Measurements from ENCODE around the gene ADAMTS19. TPM values are rescaled to one million over a fixed set of nuclear protein-coding genes. Genes with fewer than 3 reads are reported as not detected.

Gene ADAMTS19
- total RNA-seq, 1 donor from 2014 or later: 0.08 TPM

DNA sequence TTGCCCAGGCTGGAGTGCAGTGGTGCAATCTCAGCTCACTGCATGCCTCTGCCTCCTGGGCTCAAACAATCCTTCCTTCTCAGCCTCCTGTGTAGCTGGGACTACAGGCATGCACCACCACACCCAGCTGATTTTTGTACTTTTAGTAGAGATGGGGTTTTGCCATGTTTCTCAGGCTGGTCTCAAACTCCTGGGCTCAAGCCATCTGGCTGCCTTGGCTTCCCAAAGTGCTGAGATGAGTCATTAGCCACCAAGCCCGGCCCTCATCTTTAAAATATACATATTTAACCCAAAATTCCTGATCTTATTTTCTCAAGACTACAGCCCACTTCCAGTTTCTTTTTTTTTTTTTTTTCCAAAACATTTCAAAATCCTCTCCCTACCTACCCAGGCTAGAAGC lies 256.1 kb downstream of the ADAMTS19 start:
- H3K9me3 Mint-ChIP-seq (ENCODE audit: unreplicated experiment): no peaks in the 10 kb centered on the region
- peaks cover 9% of the 10 kb centered on the region for H3K4me1 Mint-ChIP-seq (ENCODE audit: unreplicated experiment)
- no peak overlapping the region for H3K4me3 Mint-ChIP-seq (ENCODE audit: unreplicated experiment)
- no peaks in the 10 kb centered on the region for H3K27me3 Mint-ChIP-seq (ENCODE audit: unreplicated experiment)
- H3K36me3 Mint-ChIP-seq (ENCODE audit: unreplicated experiment): no peaks in the 10 kb centered on the region
- TF ChIP-seq, protein P1, sequence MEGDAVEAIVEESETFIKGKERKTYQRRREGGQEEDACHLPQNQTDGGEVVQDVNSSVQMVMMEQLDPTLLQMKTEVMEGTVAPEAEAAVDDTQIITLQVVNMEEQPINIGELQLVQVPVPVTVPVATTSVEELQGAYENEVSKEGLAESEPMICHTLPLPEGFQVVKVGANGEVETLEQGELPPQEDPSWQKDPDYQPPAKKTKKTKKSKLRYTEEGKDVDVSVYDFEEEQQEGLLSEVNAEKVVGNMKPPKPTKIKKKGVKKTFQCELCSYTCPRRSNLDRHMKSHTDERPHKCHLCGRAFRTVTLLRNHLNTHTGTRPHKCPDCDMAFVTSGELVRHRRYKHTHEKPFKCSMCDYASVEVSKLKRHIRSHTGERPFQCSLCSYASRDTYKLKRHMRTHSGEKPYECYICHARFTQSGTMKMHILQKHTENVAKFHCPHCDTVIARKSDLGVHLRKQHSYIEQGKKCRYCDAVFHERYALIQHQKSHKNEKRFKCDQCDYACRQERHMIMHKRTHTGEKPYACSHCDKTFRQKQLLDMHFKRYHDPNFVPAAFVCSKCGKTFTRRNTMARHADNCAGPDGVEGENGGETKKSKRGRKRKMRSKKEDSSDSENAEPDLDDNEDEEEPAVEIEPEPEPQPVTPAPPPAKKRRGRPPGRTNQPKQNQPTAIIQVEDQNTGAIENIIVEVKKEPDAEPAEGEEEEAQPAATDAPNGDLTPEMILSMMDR (IDR thresholded peaks at IDR 0.05): no peak
- H3K27ac Mint-ChIP-seq (ENCODE audit: unreplicated experiment): no peak overlapping the region
- DNase-seq (ENCODE audit: extremely low spot score, unreplicated experiment): no peak

DNA sequence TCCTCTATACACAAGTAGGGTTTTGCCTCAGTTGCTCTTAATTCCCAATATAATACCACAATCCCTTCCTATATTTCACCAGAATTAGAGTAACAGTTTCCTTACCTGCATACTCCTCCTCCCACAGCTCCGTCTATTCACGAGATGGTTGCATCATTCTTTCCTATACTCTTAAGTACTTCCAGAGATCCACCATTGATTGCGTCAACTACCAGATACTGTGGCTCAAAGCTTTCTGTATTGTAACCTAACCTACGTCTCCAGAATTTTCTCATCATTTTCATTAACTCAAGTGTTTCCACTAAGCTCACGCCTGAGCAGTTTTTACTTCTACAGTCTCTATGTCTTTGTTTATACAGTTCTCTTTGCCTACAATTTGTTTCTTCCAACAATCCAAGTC lies 256.6 kb downstream of the ADAMTS19 start:
- no peak for DNase-seq (ENCODE audit: extremely low spot score, unreplicated experiment)
- Mint-ChIP-seq H3K4me1 (ENCODE audit: unreplicated experiment) (peaks cover 9% of the 10 kb centered on the region), H3K9me3 (ENCODE audit: unreplicated experiment) (no peaks in the 10 kb centered on the region), H3K36me3 (ENCODE audit: unreplicated experiment) (no peaks in the 10 kb centered on the region), H3K27ac (ENCODE audit: unreplicated experiment) (no peak overlapping the region), H3K27me3 (ENCODE audit: unreplicated experiment) (no peaks in the 10 kb centered on the region), H3K4me3 (ENCODE audit: unreplicated experiment) (no peak overlapping the region)
- TF ChIP-seq, protein P1 (IDR thresholded peaks at IDR 0.05): no peak

DNA sequence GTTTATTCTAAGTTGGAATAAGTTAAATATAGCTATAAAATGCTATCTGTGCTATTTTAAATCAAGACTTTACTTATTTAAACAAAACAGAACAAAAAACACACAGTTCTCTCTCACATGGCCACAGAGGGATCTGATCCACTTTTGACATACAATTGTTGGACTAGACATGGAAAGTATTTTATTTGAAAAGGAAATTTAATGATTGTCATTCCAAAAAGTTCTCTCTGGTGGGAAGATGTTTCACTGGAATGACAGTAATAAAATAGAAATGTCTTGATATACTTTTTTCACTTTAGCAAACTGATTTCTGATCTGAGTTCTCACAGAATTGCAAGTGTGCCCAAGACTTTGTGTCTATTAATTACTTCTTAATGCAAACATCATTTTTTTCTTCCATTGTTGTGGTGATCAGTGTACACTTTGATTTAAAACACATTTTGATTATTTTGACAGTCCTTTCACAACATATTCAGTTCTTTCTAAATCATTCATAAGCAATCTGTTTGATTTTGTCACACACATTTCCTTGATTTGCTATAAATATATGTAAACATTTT lies 257.7 kb downstream of the ADAMTS19 start:
- no peak for DNase-seq (ENCODE audit: extremely low spot score, unreplicated experiment)
- TF ChIP-seq, protein P1 (IDR thresholded peaks at IDR 0.05): no peak
- Mint-ChIP-seq H3K36me3 (ENCODE audit: unreplicated experiment) (no peaks in the 10 kb centered on the region), H3K27ac (ENCODE audit: unreplicated experiment) (no peak overlapping the region), H3K4me3 (ENCODE audit: unreplicated experiment) (no peak overlapping the region), H3K27me3 (ENCODE audit: unreplicated experiment) (no peaks in the 10 kb centered on the region), H3K4me1 (ENCODE audit: unreplicated experiment) (peaks cover 9% of the 10 kb centered on the region), H3K9me3 (ENCODE audit: unreplicated experiment) (no peaks in the 10 kb centered on the region)

DNA sequence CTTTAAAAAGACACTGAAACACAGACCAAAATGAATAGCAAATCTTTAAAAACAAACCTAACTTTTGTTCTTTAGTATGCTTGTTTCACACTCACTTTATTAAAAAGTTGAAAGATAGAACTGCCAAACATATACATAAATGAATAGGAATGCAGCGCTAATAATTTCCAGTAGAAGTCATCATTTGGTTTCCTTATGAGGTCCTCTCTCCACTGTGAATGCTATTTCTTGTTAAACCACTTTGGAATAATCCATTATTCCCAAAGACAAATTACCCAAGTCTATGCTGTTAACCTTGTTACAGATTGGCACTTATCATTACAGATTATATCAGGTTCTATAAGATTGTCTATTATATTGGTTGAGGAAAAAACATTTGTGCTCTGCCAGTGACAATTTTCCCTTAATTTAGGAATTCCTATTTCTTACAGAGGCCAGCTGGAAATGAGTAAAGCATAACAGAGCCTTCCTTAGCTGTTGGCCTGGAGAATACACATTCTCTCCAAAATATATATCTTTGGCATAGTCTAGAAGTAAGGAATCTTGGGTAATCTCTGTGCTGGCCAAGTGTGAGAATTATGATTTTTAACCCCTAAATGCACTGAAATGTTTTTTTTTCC lies 258.5 kb downstream of the ADAMTS19 start:
- TF ChIP-seq, protein P1 (IDR thresholded peaks at IDR 0.05): no peak
- DNase-seq (ENCODE audit: extremely low spot score, unreplicated experiment): no peak
- no peaks in the 10 kb centered on the region for H3K36me3 Mint-ChIP-seq (ENCODE audit: unreplicated experiment)
- H3K27me3 Mint-ChIP-seq (ENCODE audit: unreplicated experiment): no peaks in the 10 kb centered on the region
- no peaks in the 10 kb centered on the region for H3K9me3 Mint-ChIP-seq (ENCODE audit: unreplicated experiment)
- no peak overlapping the region for H3K27ac Mint-ChIP-seq (ENCODE audit: unreplicated experiment)
- peaks cover 9% of the 10 kb centered on the region for H3K4me1 Mint-ChIP-seq (ENCODE audit: unreplicated experiment)
- H3K4me3 Mint-ChIP-seq (ENCODE audit: unreplicated experiment): no peak overlapping the region

DNA sequence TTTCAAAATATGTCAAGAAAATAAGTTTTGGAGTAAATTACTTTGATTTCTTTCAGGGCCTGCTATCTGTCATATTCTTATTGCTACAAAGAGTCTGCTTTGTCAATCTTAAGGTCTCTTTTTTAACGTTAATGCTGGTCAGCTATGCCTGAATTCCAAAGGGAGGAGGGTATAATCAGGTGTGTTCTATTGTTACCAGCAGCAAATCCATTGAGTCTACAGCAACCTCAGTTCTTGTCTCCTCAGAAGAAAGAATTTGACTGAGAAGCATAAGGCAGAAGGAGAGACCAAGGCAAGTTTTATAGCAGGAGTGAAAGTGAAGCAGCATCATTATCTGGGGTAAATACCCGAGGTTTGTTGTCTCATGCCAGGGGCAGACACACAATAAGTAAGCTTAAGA lies 264.1 kb downstream of the ADAMTS19 start:
- H3K4me3 Mint-ChIP-seq (ENCODE audit: unreplicated experiment): no peak overlapping the region
- no peaks in the 10 kb centered on the region for H3K36me3 Mint-ChIP-seq (ENCODE audit: unreplicated experiment)
- H3K27ac Mint-ChIP-seq (ENCODE audit: unreplicated experiment): no peak overlapping the region
- H3K27me3 Mint-ChIP-seq (ENCODE audit: unreplicated experiment): no peaks in the 10 kb centered on the region
- peaks cover 3% of the 10 kb centered on the region for H3K4me1 Mint-ChIP-seq (ENCODE audit: unreplicated experiment)
- TF ChIP-seq, protein P1 (IDR thresholded peaks at IDR 0.05): no peak
- no peak for DNase-seq (ENCODE audit: extremely low spot score, unreplicated experiment)
- H3K9me3 Mint-ChIP-seq (ENCODE audit: unreplicated experiment): no peaks in the 10 kb centered on the region
